Keratinocyte (primary cell): ENCODE results near the gene HNRNPU.

Experiments used
- CTCF ChIP-seq, 3 experiments: IDR thresholded peaks in 1 of 3; conservative IDR thresholded peaks in 1 of 3; optimal IDR thresholded peaks in 1 of 3; 2 replicates in 2 of 3; 3 replicates in 1 of 3; pipeline versions ENCODE3 to v1.5.1; 2011; ENCODE audit warnings: low read length in 3 of 3, mild to moderate bottlenecking in 3 of 3, moderate library complexity in 2 of 3, control low read depth in 1 of 3, inconsistent platforms in 1 of 3; ENCODE audit not compliant: insufficient read depth in 2 of 3; ENCODE audit errors: extremely low read depth in 1 of 3
- EZH2 ChIP-seq: IDR thresholded peaks from one replicate; pipeline ENCODE4 v1.6.1; 2012; ENCODE audit warnings: inconsistent platforms, mild to moderate bottlenecking, low read length, moderate library complexity

- no peak for TF ChIP-seq EZH2
- TF ChIP-seq CTCF (optimal IDR thresholded peaks at IDR 0.05 in 1 of 3, IDR thresholded peaks at IDR 0.05 in 1 of 3, conservative IDR thresholded peaks at IDR 0.05 in 1 of 3; ENCODE audit: extremely low read depth in 1 of 3, insufficient read depth in 2 of 3, low read length in 3 of 3), result no peak
Measured at GRCh38 chr1:244866355-244866754, 2.0 kb upstream of the HNRNPU start.
